ENCODE results near the gene HUNK. TPM values are rescaled to one million over a fixed set of nuclear protein-coding genes. Genes with fewer than 3 reads are reported as not detected.

Gene HUNK
- total RNA-seq, 2 donors from 2014 or later = 0.27 to 0.42 TPM

- H3K27ac ChIP-seq = no peak overlapping the region
- no peaks in the 10 kb centered on the region for H3K4me1 ChIP-seq (ENCODE audit: control insufficient read depth in 1 of 2, low read depth in 2 of 2)
- ATAC-seq (ENCODE audit: insufficient number of reproducible peaks, low FRiP score, low read depth) (no peak), DNase-seq (ENCODE audit: low spot score) (no peak)
- no peaks in the 10 kb centered on the region for H3K36me3 ChIP-seq
- no peaks in the 10 kb centered on the region for H3K27me3 ChIP-seq (replicated peaks; ENCODE audit: insufficient read depth)
- H3K9me3 ChIP-seq = no peaks in the 10 kb centered on the region
- no peak overlapping the region for H3K4me3 ChIP-seq
- TF ChIP-seq, protein P1, sequence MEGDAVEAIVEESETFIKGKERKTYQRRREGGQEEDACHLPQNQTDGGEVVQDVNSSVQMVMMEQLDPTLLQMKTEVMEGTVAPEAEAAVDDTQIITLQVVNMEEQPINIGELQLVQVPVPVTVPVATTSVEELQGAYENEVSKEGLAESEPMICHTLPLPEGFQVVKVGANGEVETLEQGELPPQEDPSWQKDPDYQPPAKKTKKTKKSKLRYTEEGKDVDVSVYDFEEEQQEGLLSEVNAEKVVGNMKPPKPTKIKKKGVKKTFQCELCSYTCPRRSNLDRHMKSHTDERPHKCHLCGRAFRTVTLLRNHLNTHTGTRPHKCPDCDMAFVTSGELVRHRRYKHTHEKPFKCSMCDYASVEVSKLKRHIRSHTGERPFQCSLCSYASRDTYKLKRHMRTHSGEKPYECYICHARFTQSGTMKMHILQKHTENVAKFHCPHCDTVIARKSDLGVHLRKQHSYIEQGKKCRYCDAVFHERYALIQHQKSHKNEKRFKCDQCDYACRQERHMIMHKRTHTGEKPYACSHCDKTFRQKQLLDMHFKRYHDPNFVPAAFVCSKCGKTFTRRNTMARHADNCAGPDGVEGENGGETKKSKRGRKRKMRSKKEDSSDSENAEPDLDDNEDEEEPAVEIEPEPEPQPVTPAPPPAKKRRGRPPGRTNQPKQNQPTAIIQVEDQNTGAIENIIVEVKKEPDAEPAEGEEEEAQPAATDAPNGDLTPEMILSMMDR (IDR thresholded peaks at IDR 0.05) = no peak
These were observed 14.6 kb downstream of the HUNK start for GRCh38 chr21:31887391-31887841.

DNA sequence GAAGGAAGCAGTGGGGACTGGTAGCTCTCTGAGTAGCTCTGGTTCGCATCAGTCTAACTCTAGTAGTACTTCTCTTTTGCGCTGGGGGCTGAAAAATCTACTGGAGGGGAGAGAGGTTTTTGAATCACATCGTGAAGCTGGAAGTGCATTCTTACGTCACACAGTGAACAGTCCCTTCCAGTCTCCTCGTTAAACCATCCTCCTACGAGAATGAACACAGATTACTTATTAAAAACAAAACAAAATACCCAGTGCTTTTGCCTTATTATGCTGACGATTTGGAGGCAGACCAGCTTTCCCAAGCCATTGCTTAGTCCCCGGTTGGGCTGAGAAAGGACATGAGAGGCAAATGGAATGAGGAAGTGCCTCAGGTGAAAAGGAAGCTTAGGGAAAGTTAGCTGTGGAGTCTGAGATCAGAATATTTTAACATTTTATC is 16.1 kb downstream of the HUNK start:
- H3K4me1 ChIP-seq (ENCODE audit: control insufficient read depth in 1 of 2, low read depth in 2 of 2) = no peaks in the 10 kb centered on the region
- DNase-seq (ENCODE audit: low spot score) = no peak
- H3K27me3 ChIP-seq (replicated peaks; ENCODE audit: insufficient read depth) = no peaks in the 10 kb centered on the region
- no peaks in the 10 kb centered on the region for H3K36me3 ChIP-seq
- no peak overlapping the region for H3K27ac ChIP-seq
- no peak for ATAC-seq (ENCODE audit: insufficient number of reproducible peaks, low FRiP score, low read depth)
- H3K9me3 ChIP-seq = no peaks in the 10 kb centered on the region
- H3K4me3 ChIP-seq = no peak overlapping the region
- TF ChIP-seq, protein P1 (IDR thresholded peaks at IDR 0.05) = no peak

GRCh38 chr21:31889460-31889859 is 16.6 kb downstream of the HUNK start:
- no peak for DNase-seq (ENCODE audit: low spot score)
- Histone ChIP-seq H3K4me3 (no peak overlapping the region), H3K27me3 (replicated peaks; ENCODE audit: insufficient read depth) (no peaks in the 10 kb centered on the region), H3K27ac (no peak overlapping the region), H3K4me1 (ENCODE audit: control insufficient read depth in 1 of 2, low read depth in 2 of 2) (no peaks in the 10 kb centered on the region), H3K36me3 (no peaks in the 10 kb centered on the region), H3K9me3 (no peaks in the 10 kb centered on the region)
- no peak for ATAC-seq (ENCODE audit: insufficient number of reproducible peaks, low FRiP score, low read depth)
- TF ChIP-seq, protein P1 (IDR thresholded peaks at IDR 0.05) = no peak

- Histone ChIP-seq H3K4me3 (no peak overlapping the region), H3K27me3 (replicated peaks; ENCODE audit: insufficient read depth) (no peaks in the 10 kb centered on the region)
- no peak for DNase-seq (ENCODE audit: low spot score)
These were observed 19.9 kb downstream of the HUNK start for GRCh38 chr21:31892686-31893085.

GRCh38 chr21:31893851-31894415 is 21.1 kb downstream of the HUNK start:
- Histone ChIP-seq H3K9me3 (no peaks in the 10 kb centered on the region), H3K27me3 (replicated peaks; ENCODE audit: insufficient read depth) (no peaks in the 10 kb centered on the region), H3K4me3 (no peak overlapping the region), H3K27ac (no peak overlapping the region), H3K4me1 (ENCODE audit: control insufficient read depth in 1 of 2, low read depth in 2 of 2) (no peaks in the 10 kb centered on the region), H3K36me3 (no peaks in the 10 kb centered on the region)
- TF ChIP-seq, protein P1 (IDR thresholded peaks at IDR 0.05) = no peak
- ATAC-seq (ENCODE audit: insufficient number of reproducible peaks, low FRiP score, low read depth) (no peak), DNase-seq (ENCODE audit: low spot score) (no peak)

More at GRCh38 chr21:31892686-31893085, 19.9 kb downstream of the HUNK start:
- TF ChIP-seq, protein P1 (IDR thresholded peaks at IDR 0.05) = no peak
- Histone ChIP-seq H3K9me3 (no peaks in the 10 kb centered on the region), H3K4me1 (ENCODE audit: control insufficient read depth in 1 of 2, low read depth in 2 of 2) (no peaks in the 10 kb centered on the region), H3K36me3 (no peaks in the 10 kb centered on the region), H3K27ac (no peak overlapping the region)
- no peak for ATAC-seq (ENCODE audit: insufficient number of reproducible peaks, low FRiP score, low read depth)
